HUES48 (cell line): ENCODE results near the gene FLRT2.

Experiments
- H3K27ac ChIP-seq: one replicate; pipeline ENCODE4 v1.7.0; 2013; ENCODE audit warnings: low read depth, low read length, inconsistent platforms
- H3K27me3 ChIP-seq: 2 replicates; pipeline ENCODE4 v1.6.1; 2013; ENCODE audit warnings: mild to moderate bottlenecking, low read length; ENCODE audit not compliant: control insufficient read depth, insufficient read depth
- H3K36me3 ChIP-seq: 2 replicates; pipeline ENCODE4 v1.6.1; 2013; ENCODE audit warnings: low read length; ENCODE audit not compliant: control insufficient read depth, insufficient read depth
- H3K4me1 ChIP-seq: 2 replicates; pipeline ENCODE4 v1.6.1; 2013; ENCODE audit warnings: mild to moderate bottlenecking, low read length; ENCODE audit not compliant: control insufficient read depth, insufficient read depth
- H3K4me3 ChIP-seq: 2 replicates; pipeline ENCODE4 v1.5.1; 2013; ENCODE audit warnings: mild to moderate bottlenecking, low read depth, low read length
- H3K9ac ChIP-seq: 2 replicates; pipeline ENCODE4 v1.6.1; 2013; ENCODE audit warnings: mild to moderate bottlenecking, low read depth, low read length, moderate library complexity
- H3K9me3 ChIP-seq: 2 replicates; pipeline ENCODE4 v1.6.1; 2013; ENCODE audit warnings: low read length; ENCODE audit not compliant: control insufficient read depth, insufficient read depth

FLRT2 gene

GRCh38 chr14:85701763-85702162, 171.8 kb downstream of the FLRT2 start:
- Histone ChIP-seq H3K9ac (no peak overlapping the region), H3K36me3 (no peaks in the 10 kb centered on the region), H3K27ac (no peak overlapping the region), H3K27me3 (no peaks in the 10 kb centered on the region), H3K9me3 (no peaks in the 10 kb centered on the region), H3K4me1 (no peaks in the 10 kb centered on the region), H3K4me3 (no peak overlapping the region)

- Histone ChIP-seq H3K4me3 (no peak overlapping the region), H3K36me3 (no peaks in the 10 kb centered on the region), H3K9me3 (no peaks in the 10 kb centered on the region), H3K9ac (no peak overlapping the region), H3K27me3 (no peaks in the 10 kb centered on the region), H3K4me1 (no peaks in the 10 kb centered on the region), H3K27ac (no peak overlapping the region)
Measured at GRCh38 chr14:85702191-85702590, 172.2 kb downstream of the FLRT2 start.

GRCh38 chr14:85702997-85703396, 173.1 kb downstream of the FLRT2 start:
- H3K9ac ChIP-seq: no peak overlapping the region
- no peaks in the 10 kb centered on the region for H3K27me3 ChIP-seq
- H3K4me3 ChIP-seq: no peak overlapping the region
- no peak overlapping the region for H3K27ac ChIP-seq
- no peaks in the 10 kb centered on the region for H3K36me3 ChIP-seq
- H3K4me1 ChIP-seq: no peaks in the 10 kb centered on the region
- no peaks in the 10 kb centered on the region for H3K9me3 ChIP-seq
